ENCODE results near the gene SHISA7. TPM values are rescaled to one million over a fixed set of nuclear protein-coding genes. Genes with fewer than 3 reads are reported as not detected.
"Not testable (repeated sequence)": the region's sequence is repeated elsewhere in the genome, so short reads cannot be mapped to it uniquely, and the experiment has no call there.

Gene SHISA7
- total RNA-seq, 1 donor from 2014 or later, result not detected

- ATAC-seq (peak; percentile 75), DNase-seq (ENCODE audit: missing footprints) (peak; percentile 82)
- intact Hi-C loops (cut with DNase I), result no loop called here
Measured at GRCh38 chr19:55452749-55453346, 9.7 kb upstream of the SHISA7 start.

DNA sequence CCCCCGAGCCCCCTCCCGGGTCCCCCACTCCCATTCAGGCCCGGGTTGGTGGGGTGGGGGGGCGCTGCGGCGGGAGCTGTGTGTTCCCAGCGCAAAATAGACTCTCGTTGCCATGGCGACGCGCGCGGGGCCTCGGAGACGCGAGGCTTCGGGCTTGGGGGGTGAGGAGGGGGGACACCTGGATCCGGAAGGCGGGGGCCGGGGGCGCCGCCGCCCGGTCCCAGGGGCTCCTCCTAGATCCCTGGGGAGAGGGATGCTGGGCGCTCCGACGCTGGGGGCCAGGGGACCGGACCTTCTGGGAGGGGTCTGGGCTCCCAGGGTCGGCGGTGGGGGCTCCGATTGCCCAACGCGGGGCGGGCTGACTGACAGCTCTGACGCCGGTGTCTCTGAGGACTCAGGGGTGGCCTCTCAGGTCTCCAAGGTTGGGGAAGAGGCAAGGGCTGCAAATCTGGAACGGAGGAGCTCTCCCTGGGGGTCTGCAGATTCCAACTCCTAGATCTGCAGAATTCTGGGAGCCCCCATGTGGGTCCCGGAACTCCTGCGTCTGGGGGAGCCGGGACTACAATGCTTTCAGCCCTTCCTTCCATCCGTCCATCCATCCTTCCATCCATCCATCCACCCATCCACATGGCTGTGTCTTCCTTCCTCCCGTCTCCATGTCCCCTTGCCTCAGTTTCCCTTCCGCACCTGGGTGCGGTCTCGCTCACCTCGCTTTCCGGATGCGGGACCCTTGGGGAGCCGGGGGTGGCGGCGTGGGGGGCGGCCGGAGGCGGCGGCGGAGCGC is 9.1 kb upstream of the SHISA7 start:
- intact Hi-C loops (cut with DNase I), result no loop called here
- DNase-seq (ENCODE audit: missing footprints) (no peak), ATAC-seq (no peak)

- ATAC-seq (no peak), DNase-seq (ENCODE audit: missing footprints) (no peak)
- intact Hi-C loops (cut with DNase I), result no loop called here
Measured at GRCh38 chr19:55451163-55451964, 8.3 kb upstream of the SHISA7 start.

DNA sequence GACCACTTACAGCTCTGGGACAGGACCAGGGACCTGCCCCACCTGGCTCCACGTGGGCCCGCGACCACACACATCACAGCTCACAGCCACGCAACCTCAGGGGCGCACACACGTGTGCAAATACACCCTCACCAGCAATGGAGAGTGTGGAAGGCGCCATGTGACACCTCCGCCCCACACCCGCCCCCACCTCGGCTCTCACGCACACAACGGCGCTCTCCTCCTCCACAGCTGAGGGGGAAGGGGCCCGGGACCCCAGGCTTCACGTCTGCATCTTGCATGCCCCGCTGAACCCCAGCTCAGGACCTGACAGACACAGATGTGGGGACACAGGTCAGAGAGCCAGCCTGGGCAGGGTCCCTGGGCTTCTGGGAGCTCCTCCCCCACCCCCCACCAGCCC is 6.4 kb upstream of the SHISA7 start:
- ATAC-seq (no peak), DNase-seq (ENCODE audit: missing footprints) (no peak)
- intact Hi-C loops (cut with DNase I), result no loop called here

DNA sequence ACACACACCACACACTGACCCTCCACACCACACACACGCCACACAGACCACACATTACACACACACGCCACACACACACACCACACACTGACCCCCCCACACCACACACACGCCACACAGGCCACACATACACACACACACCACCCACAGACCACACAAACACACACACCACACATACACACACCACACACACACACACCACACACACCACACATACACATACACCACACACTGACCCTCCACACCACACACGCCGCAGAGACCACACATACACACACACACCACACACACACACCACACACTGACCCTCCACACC is 5.0 kb upstream of the SHISA7 start:
- ATAC-seq; DNase-seq (ENCODE audit: missing footprints); intact Hi-C loops (cut with DNase I): not testable (repeated sequence)

- ATAC-seq, result peak; percentile 47
- intact Hi-C loops (cut with DNase I), result no loop called here
- no peak for DNase-seq (ENCODE audit: missing footprints)
Measured at GRCh38 chr19:55447421-55448174, 4.5 kb upstream of the SHISA7 start.

DNA sequence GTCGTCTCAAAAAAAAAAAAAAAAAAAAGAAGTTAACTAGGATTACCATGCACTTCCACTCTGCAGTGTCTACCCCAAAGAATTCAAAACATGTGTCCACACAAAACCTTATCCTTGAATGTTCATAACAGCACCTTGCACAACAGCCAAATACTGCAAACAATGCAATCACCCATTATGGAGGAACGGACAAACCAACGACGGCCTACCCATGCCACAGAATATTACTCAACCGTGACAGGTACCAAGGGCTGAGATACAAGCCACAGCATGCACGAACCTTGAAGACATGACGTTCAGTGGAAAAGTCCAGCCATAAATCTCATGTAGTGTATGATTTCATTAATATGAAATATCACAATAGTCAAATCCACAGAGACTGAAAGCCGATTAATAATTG is 3.0 kb upstream of the SHISA7 start:
- intact Hi-C loops (cut with DNase I), result no loop called here
- DNase-seq (ENCODE audit: missing footprints) (no peak), ATAC-seq (no peak)

GRCh38 chr19:55444646-55445045 is 1.5 kb upstream of the SHISA7 start:
- no peak for ATAC-seq
- no peak for DNase-seq (ENCODE audit: missing footprints)
- intact Hi-C loops (cut with DNase I), result no loop called here

- no peak for DNase-seq (ENCODE audit: missing footprints)
- ATAC-seq, result no peak
- intact Hi-C loops (cut with DNase I), result no loop called here
Measured at GRCh38 chr19:55443824-55444480, 852 bp upstream of the SHISA7 start.

DNA sequence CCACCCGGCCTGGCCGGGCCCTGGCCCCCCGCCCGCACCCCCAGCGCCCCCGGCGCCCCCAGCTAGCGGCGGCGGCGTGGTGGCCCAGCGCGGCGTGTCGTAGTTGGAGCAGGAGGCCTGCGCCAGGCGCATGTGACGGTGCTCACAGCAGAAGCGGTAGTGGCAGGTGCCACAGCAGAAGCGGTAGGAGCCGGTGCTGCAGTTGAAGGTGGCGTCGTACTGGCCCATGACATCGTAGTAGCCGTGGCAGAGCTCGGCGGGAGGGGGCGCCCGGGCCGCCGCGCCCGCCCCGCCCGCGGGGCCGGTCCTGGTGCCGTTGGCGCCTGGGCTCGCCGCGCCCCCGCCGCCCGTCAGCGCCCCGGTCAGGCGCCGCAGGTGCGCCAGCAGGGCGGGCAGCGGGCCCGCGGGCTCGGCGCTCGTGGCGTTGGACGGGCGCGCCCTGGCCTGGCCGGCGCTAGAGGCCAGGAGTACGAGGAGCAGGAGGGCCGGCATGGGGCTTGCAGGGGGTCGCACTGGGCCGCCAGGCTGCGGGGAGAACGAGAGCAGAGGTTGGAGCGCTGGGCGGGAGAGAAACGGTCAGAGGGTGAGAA is 633 bp downstream of the SHISA7 start:
- intact Hi-C loops (cut with DNase I), result no loop called here
- no peak for DNase-seq (ENCODE audit: missing footprints)
- ATAC-seq, result no peak

DNA sequence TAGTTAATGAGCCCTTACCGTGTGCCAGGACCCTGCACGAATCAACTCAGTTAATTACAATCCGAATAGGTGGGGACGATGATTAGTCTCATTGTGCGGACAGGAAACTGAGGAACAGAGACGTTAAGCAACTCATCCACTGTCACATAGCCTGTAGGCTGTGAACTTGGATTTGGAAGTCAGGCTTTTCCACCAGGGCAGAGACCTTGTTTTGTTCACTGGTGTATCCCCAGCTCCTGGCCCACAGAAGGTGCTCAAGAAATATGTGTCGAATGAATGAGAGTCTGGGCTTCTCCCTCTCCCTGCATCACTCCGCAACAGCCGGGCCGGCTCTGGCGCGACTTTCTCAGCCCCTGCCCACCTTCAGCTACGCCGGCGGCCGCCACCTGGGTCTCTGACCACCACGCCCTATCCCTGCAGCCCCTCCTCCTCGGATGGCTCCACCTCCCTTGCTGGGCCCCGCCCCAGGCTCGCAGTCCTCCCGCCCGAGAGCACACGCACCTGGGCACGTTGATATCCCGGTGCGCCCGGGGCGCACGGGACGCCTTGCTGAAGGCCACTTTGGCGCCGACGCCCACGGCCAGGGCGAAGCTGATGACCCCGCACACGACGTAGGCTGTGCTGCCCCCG is 1.3 kb downstream of the SHISA7 start:
- DNase-seq (ENCODE audit: missing footprints), result no peak
- no peak for ATAC-seq
- intact Hi-C loops (cut with DNase I), result no loop called here

GRCh38 chr19:55441319-55441691 is 1.8 kb downstream of the SHISA7 start:
- ATAC-seq, result no peak
- no peak for DNase-seq (ENCODE audit: missing footprints)
- intact Hi-C loops (cut with DNase I), result no loop called here

DNA sequence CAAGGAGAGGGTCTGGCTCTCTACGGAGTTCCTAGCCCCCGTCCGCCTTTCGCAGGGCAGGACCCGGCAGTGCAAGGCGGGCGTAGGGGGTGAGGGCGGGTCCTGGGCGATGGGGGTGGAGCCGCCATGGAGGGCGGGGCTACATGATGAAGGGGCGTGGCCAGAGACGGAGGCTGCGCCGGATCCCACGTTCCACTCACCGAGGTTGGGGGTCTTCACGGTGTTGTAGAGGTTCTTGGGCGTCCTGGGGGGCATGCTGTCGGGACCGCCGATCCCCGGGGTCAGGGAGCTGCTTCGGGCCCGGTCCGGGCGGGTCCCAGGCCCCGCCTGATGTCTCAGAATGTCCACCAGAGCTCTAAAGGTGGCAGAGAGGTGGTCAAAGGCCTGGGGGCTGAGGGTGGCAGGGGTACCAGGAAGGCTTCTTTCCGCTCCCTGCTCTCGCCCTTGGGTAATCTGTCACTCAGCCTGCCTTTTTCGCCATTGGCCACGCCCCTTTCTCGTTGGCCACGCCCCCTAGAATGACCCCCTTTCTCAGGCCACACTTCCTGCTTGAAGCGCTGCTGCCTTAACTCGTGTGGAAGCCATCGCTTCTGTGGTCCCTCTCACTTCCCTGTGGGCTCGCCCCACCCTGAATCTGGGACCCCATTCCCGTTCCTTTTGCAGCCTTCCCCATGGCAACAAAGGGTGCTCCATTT is 2.5 kb downstream of the SHISA7 start:
- no peak for DNase-seq (ENCODE audit: missing footprints)
- ATAC-seq, result no peak
- intact Hi-C loops (cut with DNase I), result no loop called here

GRCh38 chr19:55439052-55439451 is 4.0 kb downstream of the SHISA7 start:
- intact Hi-C loops (cut with DNase I), result no loop called here
- no peak for ATAC-seq
- DNase-seq (ENCODE audit: missing footprints), result no peak

GRCh38 chr19:55437410-55437809 is 5.7 kb downstream of the SHISA7 start:
- no peak for DNase-seq (ENCODE audit: missing footprints)
- ATAC-seq, result peak; percentile 75
- intact Hi-C loops (cut with DNase I), result no loop called here

DNA sequence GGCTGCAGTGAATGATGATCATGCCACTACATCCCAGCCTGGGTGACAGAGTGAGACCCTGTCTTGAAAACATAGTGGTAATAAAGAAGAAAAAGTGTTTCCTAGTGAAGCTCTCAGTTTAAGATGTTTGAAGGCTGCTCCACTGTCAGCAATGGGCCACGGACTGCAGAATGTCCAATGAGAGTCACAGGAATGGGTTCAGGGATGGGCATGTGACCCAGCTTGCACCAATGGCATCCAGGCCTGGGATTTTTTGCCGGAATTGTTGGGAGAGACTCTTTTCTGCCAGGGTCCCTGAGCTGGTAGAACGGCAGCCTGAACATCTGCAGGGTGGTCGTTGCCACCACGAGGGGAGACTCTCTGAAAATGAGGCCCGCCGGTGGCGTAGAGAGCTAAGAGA is 6.3 kb downstream of the SHISA7 start:
- DNase-seq (ENCODE audit: missing footprints), result no peak
- intact Hi-C loops (cut with DNase I), result no loop called here
- no peak for ATAC-seq

DNA sequence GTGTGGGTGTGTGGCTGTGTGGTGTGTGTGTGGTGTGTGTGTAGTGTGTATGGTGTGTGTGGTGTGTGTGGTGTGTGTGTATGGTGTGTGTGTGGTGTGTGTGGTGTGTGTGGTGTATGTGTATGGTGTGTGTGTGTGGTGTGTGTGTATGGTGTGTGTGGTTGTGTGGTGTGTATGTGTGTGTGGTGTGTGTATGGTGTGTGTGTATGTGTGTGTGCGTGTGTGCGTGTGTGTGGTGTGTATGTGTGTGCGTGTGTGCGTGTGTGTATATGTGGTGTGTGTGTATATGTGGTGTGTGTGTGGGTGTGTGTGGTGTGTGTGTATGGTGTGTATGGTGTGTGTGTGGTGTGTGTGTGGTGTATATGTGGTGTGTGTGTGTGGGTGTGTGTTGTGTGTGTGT is 8.1 kb downstream of the SHISA7 start:
- ATAC-seq (no peak), DNase-seq (ENCODE audit: missing footprints) (no peak)
- intact Hi-C loops (cut with DNase I), result no loop called here
